GM18861 (cell line): ENCODE data around the gene HOXC6.

Experiments
- ATAC-seq: cut with Tn5 transposase; IDR thresholded peaks from one replicate; pipeline ENCODE4 v1.9.1; 2021; ENCODE audit not compliant: unreplicated experiment

The HOXC6 gene

GRCh38 chr12:54012631-54013409 is 15.4 kb upstream of the HOXC6 start:
- no peak for ATAC-seq

DNA sequence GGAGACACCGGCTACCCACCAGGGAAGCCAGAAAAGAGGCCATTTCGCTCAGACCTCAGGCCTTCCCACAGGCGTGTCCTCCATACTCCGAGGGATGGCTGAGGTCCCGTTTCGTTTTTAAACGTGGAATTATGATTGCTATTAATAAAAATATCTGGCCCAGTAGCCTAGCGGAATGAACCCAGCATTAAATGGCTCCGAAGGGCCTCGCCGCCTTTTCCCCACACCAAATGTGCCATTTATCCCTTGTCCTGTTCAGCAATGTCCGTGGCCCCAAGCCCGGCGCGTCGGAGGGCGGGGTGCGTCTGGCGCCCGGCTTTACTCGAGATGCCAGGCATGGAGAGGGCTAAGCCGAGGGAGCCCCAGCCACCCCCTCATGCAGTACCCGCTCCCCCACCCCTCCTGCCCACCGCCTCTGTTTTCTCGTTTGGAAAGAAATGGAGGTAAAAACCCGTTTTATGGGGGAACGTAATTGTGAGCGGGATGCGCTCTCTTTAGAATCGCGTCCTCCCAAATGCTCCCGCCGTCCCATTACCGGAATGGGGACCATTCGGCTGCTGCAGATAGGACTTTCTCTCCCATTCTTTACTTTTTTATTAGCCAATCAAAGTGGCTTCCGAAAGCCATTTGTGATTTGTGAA is 13.7 kb upstream of the HOXC6 start:
- ATAC-seq, result no peak

GRCh38 chr12:54015018-54015931 is 13.0 kb upstream of the HOXC6 start:
- ATAC-seq, result no peak

DNA sequence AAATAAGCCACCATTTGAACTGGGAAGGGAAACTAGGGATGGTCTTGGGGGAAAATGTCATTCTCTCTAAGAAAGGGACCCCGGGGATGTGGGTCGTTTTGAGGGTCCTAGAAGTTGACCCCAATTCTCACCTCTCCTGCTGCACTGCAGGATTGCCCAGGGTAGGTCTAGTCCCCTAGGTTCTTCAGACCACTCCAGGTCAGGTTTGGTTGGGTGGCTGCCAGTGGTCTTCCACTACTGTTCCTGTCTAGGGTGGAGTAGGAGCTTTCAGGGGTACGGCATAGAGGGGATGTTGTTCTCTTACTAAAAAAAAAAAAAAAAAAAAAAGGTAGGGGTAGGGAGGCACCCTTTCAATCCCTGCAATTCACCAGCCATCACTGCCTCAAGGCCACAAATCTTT is 12.2 kb upstream of the HOXC6 start:
- no peak for ATAC-seq

DNA sequence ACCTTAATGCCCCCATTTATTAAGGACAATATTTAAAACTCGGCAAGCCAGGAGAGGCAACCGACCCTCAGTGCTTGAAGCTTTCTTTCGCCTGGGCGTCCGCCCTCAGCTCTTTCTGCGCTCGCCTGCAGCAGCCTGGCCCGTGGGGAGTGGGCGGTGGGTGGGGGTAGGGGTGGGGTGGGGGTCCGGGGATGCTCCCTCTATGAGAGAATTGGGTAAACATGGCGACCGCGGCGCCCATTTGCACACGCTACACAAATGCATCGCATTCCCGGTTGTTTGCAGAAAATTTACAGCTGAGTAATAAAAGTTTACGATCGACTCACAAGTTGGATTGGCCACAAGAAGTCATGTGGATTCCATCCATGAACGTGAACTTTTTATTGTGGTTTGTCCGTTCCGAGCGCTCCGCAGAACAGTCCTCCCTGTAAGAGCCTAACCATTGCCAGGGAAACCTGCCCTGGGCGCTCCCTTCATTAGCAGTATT is 11.7 kb upstream of the HOXC6 start:
- ATAC-seq, result no peak

- ATAC-seq, result peak; percentile 15
Measured at GRCh38 chr12:54017027-54017788, 11.0 kb upstream of the HOXC6 start.

DNA sequence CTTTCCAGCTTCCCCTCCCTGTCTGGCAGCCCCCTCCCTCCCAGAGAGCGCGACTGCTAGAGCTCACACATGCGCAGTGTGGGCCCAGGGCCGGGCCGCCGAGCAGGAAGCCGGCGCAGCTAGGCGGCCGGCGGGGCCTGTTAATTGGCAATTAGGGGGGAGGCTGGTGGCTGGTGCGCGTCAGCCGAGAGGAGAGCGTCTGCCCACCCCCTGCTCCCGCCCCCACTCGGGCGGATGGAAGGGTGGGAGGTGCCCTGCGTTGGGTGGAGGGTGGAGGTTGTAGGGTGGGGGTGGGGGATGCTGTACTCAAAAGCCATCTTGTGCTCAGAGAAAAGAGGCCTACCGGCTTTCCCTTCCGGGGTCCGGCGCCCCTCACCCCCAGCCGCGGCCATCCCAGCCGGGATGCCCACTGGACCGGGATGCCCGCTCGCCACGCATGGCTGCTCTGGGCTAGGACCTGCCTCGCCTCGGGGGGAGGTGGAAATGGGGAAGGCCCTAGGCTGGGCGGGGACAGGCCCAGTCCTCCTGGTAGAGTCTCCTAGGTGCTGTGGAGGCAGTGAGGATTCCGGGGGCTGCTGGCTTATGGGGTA is 10.3 kb upstream of the HOXC6 start:
- peak; percentile 65 for ATAC-seq

DNA sequence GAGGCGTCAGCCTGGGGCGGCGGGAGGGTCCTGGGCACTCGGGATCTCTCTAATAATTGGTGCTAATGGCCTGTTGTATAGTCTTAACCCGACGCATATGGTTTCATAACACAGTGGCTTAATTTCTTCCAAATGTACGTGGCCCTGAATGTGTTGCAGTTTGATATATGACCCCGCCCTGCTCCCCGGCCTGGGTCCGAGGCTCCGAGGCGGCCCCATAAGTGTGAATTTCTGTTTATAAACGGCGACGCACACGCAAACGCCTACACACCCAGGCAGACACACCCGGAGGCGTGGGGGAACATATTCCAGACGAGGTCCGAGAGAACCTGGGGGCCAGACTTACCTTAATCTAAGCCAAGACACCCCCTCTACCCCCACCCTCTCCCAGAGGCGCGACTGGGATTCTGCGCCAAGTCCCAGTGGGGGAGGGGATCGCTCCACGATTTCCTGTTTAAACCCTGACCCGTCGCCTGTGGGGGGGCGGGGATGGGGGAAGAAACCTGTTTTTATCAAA is 9.7 kb upstream of the HOXC6 start:
- ATAC-seq, result no peak

DNA sequence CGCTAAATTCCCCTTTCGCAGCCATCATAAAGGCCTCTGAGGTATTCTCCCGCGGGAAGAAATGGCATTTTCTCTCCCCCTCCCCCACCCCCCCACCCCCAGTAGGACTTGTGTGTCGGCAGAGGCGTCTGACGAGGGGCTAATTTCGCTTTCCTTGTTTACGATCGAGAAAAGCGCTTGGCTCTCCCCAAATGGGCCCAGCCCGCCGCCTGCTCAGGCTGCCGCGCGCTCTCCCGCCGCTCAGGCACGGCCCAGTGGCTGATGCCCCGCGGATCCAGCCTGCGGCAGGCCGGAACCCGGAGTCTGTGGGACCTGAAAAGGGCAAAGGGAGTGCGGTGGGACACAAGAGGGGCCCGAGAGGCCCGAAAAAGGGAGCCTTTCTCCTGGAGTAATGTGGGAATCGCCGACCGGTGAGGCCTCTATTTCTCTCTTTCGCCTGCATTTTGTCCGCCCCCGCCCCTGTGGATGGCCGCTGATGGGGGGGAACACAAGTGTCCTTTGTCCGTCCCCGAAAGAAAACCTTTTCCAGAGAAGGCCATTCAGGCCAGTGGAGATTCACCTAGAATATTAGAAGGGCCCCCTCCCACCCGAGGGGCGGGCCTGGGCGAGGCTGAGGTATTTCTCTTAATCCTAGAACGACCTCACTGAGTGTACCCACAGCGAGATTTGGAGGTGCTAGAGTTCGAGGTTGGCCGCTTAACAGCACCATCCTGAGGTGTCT is 9.0 kb upstream of the HOXC6 start:
- no peak for ATAC-seq

- no peak for ATAC-seq
Measured at GRCh38 chr12:54019924-54020590, 8.2 kb upstream of the HOXC6 start.

- no peak for ATAC-seq
Measured at GRCh38 chr12:54020591-54021405, 7.4 kb upstream of the HOXC6 start.

DNA sequence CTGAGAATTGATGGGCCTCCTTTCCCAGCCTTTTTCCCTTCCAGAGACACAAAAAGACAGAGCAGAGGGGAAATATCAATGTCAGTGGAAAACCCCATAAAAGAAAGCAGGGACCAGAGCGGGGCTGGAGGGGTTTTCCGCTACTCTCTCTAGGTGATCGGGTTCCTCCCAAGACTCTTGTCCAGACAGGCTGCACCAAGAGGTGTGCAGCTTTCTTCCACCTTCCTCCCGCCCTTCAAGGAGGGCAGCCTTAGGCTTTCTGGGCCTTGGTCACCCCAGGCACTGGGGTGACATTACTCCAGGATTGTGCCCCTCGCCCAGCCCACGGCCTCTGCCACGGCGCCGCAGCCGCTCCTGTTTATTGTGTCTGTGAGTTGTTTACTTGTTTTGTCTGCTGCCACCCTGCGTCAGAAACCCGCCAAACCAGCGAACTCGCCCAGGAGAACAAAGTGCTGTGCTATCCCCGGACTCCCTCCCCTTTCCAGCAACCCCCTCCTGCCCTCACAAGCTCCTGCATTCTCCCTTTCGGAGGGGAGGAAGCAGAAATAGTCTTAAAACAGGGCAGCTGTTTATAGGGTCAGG is 6.7 kb upstream of the HOXC6 start:
- no peak for ATAC-seq

GRCh38 chr12:54022960-54023884 is 5.0 kb upstream of the HOXC6 start:
- ATAC-seq, result no peak

GRCh38 chr12:54024127-54024526 is 4.1 kb upstream of the HOXC6 start:
- no peak for ATAC-seq

GRCh38 chr12:54024581-54025305 is 3.5 kb upstream of the HOXC6 start:
- ATAC-seq, result no peak
